Jurkat, Clone E6-1 (cell line): ENCODE results near the gene SLC12A2.

Experiments used
- DNase-seq: peaks from one replicate; pipeline ENCODE4 v3.0.0-alpha.2; 2011; ENCODE audit warnings: low read depth, low spot score
- H3K4me3 ChIP-seq: 2 replicates; pipeline ENCODE4 v1.5.1; 2011; ENCODE audit warnings: mild to moderate bottlenecking, low read length, control low read depth, moderate library complexity

The SLC12A2 gene

DNA sequence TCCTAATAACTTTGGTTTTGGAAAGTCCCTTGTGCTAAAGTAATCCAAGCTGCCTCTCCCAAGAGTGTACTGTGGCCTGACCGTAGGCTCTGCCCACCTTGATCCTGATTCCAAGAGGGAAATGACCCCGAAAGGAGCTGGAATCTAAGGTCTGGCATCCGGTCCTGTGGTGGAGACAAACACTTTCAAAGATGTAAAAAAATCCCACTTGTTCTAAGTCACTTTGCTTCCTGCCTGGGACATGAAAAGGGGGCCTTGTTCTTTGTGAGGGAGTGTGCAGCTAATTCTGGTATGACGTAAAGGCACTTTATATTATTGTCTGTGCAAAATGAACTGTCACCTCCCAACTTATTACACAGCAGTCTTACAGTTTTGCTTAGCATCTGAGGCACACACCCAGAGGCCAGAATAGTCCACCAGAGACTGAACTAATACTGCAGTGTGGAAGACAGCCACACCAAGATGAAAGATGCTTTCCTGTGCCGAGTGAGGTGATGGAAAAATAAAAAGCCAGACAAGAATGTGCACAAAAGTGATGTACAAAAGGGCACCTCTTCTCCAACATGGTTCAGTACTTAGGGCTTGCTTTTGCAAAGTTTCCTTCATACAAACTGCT lies 128.7 kb downstream of the SLC12A2 start:
- no peak for DNase-seq
- no peak overlapping the region for H3K4me3 ChIP-seq

DNA sequence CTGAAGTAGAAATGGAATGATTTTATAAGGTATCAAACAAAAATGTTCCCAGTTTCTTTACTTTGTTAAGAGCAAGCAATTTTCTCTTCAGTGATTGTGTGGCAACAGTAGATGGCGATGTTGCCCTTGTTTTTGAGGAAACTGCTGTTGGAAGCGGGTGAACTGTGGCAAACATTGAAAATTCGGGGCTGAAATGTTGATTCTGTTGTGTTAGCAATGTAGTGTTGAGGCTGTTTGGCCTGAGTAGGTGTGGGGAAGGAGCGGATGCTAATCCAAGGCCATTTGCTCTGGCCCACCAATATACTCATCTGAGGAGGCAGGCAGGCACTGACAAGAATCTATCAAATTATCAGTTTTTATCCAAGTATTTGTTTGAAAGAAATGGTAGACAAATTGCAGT lies 129.8 kb downstream of the SLC12A2 start:
- DNase-seq = peak; percentile 66
- no peak overlapping the region for H3K4me3 ChIP-seq

DNA sequence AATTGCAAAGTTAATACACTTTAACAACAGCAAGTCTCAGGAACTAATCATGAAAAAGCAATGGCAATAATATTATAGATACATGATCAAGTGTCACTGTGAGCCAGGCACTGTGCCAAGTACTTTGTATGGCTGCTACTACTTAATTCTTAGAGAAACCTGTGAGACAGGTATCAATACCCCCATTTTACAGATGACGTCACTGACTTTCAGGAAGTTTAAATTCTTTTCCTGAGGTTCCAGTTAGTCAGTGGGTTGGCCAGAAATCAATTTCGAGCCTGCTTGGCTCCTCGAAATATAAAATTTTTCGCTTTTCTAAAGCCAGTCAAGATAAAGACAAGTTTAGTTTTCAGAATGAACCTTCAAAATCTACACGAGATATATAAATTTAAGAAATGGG lies 130.3 kb downstream of the SLC12A2 start:
- H3K4me3 ChIP-seq = no peak overlapping the region
- DNase-seq = no peak

DNA sequence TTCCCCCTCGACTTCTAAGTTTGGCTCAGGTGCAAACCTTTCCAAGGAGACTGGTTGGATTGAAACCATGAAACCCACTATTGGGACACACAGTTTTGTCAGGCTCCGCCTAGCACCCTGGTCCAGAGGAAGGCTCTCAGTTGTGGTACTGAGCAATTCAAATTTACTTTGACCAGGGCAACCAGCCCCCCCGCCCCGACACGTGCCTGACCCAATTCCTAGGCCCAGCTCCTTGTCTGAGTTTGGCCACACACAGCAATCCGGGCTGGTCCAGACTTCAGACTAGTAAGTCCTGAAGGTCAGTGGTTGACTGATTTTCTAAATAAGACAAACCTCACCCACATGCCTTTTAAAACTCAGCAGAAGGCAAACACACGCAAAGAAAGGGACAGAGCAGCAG lies 132.7 kb downstream of the SLC12A2 start:
- DNase-seq = no peak
- H3K4me3 ChIP-seq = no peak overlapping the region

DNA sequence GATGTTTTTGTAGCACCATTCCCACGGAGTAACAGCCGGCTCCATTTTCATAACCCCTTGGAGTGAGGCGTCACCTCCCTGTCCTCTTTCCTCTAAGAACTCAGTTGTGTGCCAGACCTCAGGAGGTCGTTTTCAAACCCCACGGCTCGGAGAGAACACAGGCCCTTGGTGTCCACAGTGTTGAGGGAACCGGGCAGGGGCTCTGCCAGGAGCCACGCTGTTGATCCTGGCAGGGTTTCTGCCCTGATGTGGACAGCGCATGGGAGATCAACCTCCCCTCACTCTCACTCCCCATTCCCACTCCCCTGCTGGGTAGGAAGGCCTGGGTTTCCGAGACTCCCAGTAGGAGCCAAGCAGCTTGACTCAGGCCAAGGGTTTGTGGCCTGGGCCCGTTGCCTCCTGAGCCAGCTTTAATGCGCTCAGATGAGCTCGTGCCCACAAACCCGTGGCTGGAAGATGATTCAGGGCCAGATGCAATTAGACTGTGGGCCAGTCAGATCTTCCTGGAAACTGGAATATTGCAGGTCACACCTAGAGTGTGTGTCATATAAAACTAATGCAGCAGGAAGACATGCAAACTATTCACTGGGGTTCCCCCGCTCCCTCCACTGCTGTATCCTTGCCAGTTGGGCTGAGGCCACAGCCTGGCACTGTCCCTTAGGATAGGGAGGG lies 133.4 kb downstream of the SLC12A2 start:
- no peak for DNase-seq

DNA sequence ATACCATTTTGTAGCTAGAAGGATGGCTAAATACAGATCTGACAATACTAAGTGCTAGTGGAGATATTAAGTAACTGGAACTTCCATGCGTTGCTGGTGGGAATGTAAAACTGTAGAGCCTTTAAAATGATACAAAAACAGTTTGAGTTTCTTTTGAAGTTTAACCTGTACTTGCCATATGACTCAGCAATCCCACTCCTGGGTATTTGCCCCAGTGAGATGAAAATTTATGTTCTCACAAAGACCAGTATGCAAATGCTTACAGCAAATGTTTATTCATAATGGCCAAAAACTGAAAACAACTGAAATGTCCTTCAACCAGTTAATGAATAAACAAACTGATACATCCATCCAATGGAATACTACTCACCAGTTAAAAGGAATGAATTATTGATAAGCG lies 137.3 kb downstream of the SLC12A2 start:
- DNase-seq = no peak
- no peak overlapping the region for H3K4me3 ChIP-seq

More for the DNA sequence above, 133.4 kb downstream of the SLC12A2 start:
- no peak overlapping the region for H3K4me3 ChIP-seq

DNA sequence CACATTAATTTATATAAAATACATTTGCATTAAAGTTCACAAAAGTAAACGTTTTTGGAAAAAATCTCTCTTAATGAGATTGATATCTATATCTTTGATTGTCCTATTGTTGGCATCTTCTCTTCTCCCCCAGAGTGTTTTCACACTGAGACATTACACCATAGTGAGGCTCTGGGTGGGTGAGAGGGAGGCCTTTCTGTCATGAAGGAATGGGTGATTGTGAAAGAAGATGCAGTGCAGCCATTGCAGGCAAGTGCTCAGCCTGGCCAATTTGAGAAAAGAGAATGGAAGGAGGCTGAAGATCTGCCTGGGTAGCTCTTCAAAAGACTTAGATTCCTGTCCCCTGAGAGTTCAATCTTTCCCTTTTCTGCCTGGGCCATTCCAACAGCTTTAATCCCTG lies 140.8 kb downstream of the SLC12A2 start:
- no peak for DNase-seq
- H3K4me3 ChIP-seq = no peak overlapping the region

DNA sequence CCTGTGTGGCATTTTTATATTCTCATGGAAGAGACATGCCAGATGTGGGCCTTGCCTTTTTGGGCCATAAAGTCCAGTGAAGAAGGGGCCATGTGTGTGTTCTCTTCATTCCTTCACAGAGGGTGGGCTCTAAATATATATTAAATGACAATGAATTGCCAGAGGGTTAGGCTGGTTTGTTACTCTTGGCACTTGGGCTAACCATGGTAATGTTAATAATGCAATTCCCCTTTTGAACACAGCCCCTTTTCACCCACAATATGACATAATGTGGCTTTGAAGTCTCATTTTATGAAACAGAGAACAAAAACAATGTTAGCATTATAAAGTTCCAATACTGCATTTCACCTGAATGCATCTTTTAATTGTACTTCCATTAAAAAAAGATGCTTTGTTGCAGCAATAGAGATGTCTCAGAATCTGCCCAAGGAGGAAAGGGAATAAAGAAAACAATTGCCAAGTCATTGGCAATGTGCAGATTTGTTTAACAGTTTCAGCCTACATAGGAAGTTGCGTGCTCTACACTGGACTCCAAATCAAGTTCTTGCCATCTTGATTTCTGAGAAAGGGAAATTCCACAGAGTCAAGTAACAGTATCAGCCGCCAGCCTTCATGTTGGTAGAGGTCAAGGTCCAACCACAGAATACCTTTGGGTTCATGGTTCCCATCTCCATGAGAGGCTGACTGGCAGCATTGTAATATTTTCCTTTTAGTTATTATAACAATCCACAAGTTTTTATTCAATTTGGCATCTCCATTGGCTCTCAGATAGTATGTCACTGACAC lies 141.9 kb downstream of the SLC12A2 start:
- no peak for DNase-seq
- no peak overlapping the region for H3K4me3 ChIP-seq

DNA sequence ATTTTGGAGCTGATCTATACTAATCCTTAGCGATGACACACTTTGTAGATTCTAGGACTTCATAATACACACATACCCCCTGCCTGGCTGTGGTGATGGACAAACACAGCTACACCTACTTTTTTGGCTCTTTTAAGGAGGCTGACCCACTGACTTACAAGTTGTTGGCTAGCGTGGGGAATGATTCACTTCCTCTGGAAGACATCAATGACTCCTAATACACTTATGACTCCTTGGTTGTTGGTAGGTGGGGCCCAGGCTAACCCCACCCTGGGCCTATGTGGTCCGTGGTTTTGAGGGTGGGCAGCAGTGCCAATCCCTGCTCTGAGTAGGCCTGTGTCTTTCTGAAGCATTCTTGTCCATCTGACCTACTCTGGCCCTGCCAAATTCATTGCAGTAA lies 144.4 kb downstream of the SLC12A2 start:
- no peak for DNase-seq

DNA sequence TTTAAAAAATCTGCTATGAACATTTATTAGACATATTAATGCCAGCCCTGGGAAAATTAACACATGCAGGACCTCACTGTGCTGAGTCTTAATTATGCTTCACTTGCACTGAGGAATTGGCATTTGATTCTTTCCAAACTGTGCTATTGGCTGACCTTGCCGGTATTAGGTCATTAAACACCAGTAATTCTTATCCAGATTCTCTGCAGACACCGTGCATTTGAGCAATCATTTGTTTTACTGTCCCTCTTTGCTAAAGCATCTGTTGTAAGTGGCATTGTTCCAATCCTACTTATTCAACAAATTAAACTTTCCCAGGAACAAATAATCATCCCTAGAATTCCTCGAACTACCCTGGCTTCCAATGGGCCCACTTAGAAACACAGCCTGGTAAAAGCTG lies 145.0 kb downstream of the SLC12A2 start:
- DNase-seq = no peak
- H3K4me3 ChIP-seq = no peak overlapping the region

More for the DNA sequence above, 144.4 kb downstream of the SLC12A2 start:
- H3K4me3 ChIP-seq = no peak overlapping the region

DNA sequence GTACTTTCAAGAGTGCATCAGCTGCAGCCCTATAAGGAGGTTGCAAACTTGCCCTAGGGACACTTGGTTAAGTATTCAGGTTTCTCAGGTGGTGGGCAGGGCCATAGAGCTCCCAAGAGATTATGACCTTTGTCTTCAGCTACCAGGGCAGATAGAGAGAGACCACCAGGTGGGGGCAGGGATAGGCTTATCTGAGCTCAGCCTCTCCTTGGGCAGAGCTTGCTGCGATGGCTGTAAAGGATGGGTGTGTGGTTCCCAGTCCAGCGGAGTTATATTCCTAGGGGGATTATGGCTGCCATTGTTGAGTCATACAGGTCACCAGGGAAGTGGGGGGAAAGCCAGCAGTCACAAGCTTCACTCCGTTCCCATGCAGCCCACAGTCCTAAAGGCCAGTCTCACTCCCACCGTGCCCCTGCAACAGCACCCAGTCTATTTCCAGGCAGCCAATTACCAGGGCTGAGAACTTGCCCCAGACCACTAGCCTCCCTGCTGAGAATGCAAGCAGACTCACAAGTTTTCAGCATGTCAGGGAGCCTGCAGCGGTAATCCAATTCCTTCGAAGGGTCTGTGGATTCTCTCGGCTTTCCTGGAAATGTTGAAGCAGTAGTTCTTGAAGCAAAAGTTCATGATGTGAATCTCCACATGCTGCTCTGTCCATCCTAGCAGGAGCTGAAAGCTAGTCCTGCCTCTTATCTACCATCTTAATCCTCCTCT lies 151.5 kb downstream of the SLC12A2 start:
- no peak overlapping the region for H3K4me3 ChIP-seq
- DNase-seq = no peak

DNA sequence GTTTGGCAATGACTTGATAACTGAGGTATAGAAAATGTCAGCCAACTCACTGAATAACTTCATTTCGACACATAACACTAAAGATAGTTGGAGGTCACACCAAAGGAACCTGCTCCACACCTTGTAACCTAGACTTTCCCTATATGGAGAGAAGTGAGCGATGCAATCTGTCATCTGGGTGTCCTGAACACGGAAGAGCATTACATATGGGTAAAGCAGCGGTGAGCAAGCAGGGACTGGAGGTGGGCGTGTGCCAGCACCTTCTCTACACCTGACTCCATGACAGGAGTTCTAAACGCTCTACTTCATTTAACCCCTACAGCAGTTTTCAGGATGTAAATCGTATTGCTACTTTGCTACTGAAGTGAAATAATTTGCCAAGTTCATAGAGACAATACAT lies 152.8 kb downstream of the SLC12A2 start:
- H3K4me3 ChIP-seq = no peak overlapping the region
- no peak for DNase-seq

DNA sequence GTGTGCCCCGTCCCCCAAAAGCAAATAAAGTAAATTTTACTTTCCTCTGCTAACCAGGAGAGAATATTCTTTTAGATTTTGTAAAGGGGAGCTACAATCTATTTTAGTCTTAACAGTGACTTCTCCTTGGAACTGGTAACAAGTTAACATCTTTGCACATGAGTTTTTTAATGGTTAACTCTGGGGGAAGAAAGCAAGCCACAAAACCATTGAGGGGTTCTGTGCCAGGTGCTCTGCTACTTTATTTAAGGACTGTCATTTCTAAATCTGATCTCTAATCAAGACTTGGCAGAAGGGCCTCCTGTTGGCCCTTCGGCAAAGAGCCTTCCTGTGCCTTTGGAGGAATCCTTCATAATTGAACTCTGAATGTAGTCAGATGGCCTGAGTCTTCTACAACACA lies 153.4 kb downstream of the SLC12A2 start:
- no peak overlapping the region for H3K4me3 ChIP-seq

DNA sequence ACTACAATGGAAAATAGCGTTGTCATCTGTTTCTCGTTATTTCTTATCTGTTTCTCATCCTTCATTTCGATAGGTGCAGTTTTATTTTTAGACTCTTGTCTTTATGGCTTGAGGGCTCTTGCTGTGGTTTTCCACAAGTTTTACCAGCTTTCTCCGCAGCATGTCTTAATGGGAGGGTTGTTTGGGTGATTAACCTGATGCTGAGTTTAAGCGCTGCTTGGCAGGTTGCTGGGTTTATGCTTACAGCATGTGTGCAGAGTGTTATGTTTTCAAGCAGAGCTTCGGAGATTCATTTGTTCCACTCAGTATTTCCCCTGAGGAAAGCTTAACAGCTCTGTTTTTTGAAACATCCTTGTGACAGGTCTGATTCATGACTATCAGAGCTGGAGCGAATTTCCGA lies 154.0 kb downstream of the SLC12A2 start:
- peak; percentile 73 for DNase-seq
- no peak overlapping the region; the same call in 1 of the 2 replicates for H3K4me3 ChIP-seq

More for the DNA sequence above, 153.4 kb downstream of the SLC12A2 start:
- peak; percentile 74 for DNase-seq
